ENCODE results near the gene KRTAP4-16.
"Not testable (repeated sequence)": the region's sequence is repeated elsewhere in the genome, so short reads cannot be mapped to it uniquely, and the experiment has no call there.

KRTAP4-16 gene

DNA sequence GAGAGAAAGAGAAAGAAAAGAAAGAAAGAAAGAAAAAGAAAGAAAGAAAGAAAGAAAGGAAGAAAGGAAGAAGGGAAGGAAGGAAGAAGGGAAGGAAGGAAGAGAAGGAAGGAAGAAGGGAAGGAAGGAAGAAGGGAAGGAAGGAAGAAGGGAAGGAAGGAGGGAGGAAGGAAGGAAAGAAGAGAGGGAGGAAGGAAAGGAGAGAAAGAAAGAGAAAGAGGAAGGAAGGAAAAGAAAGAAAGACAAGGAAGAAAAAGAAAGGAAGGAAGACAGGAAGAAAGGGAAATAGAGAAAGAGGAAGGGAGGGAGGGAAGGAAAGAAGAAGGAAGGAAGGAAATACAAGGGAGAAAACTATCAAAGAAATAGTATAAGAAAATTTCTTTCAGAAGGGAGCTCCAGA lies 25.2 kb downstream of the KRTAP4-16 start:
- no peak for DNase-seq (ENCODE audit: low read depth in 2 of 3, low spot score in 1 of 3)

DNA sequence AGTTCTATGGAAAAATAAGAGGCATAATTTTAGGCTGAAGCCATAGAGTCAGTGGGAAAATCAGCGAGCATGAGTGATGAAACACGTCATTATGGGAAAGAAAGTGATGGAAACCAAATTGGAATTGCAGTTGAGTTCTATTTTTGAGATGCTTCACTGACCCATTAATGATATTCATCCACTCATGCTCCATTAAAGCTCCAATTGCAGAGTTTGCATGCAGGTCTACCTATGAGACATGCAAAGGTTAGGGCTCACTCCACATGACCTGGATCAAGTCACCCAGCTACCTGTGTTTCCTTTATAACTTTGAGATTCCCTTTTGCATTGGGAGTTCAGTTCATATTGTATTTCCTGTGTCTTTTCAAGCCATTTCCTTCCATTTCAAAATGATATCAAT lies 28.3 kb downstream of the KRTAP4-16 start:
- DNase-seq (ENCODE audit: low read depth in 2 of 3, low spot score in 1 of 3): no peak

DNA sequence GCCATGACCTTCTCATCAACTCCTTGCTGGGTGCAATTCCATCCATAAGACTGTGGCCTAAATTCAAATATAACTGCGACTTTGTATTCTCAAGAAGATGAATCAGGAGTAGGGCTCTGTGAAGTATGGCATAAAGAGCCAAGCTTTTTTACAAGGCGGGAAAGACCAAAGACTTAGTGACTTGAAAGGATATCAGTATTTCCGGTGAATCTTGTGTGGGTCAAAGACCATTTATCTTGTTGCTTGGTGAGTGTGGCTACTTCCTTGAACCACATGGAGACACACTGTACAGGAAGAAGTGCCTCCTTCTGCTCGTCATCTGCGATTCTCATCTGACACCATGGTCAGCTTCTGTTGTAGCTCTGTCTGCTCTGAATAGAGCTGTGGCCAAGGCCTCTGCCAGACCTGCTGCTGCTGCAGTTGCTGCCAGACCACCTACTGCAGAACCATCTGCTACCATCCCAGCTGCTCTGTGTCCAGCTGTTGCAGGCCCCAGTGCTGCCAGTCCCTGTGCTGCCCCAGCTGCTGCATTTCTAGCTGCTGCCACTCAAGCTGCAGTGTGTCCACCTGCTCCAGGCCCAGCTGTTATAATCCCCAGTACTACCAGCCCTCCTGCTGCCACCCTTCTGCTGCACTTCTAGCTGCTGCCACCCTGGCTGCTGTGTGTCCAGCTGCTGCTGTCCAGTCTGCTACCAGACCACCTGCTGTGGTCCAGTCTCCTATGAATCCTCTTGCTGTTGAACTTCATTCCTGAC lies 30.2 kb downstream of the KRTAP4-16 start:
- DNase-seq (ENCODE audit: low read depth in 2 of 3, low spot score in 1 of 3): no peak

DNA sequence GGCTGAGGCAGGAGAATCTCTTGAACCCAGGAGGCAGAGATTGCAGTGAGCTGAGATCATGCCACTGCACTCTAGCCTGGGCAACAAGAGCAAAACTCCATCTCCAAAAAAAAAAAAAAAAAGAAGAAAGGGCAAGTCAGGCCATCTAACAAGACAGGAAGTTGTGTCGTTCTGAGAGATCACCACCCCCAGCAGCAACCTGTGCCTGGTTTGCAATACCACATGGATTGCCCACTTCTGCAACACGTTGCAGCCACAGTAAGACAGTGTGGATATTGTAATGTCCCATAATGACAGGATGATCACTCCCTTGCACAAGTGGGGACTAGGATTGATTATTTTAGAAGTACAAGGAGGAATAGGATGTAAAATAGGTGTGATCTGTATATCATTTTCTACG lies 33.0 kb downstream of the KRTAP4-16 start:
- no peak for DNase-seq (ENCODE audit: low read depth in 2 of 3, low spot score in 1 of 3)

DNA sequence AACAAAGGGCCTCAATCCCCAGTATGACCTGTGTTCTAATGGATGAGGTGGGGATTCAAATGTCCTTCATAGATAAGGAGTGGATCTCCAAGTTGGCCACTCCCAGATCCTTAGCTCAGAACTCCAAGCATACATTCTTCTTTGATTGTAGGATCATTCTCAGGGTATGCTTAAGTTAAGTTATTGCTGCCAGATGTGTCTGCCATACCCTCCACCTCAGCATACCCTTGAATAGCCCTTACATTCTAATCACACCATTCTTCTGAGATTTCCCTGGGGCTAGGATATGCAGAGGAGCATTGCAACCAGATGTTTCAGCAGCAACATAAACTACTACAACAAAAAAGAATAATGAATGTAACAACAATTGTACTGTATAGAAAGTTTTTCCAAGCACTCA lies 34.7 kb downstream of the KRTAP4-16 start:
- DNase-seq (ENCODE audit: low read depth in 2 of 3, low spot score in 1 of 3): no peak

DNA sequence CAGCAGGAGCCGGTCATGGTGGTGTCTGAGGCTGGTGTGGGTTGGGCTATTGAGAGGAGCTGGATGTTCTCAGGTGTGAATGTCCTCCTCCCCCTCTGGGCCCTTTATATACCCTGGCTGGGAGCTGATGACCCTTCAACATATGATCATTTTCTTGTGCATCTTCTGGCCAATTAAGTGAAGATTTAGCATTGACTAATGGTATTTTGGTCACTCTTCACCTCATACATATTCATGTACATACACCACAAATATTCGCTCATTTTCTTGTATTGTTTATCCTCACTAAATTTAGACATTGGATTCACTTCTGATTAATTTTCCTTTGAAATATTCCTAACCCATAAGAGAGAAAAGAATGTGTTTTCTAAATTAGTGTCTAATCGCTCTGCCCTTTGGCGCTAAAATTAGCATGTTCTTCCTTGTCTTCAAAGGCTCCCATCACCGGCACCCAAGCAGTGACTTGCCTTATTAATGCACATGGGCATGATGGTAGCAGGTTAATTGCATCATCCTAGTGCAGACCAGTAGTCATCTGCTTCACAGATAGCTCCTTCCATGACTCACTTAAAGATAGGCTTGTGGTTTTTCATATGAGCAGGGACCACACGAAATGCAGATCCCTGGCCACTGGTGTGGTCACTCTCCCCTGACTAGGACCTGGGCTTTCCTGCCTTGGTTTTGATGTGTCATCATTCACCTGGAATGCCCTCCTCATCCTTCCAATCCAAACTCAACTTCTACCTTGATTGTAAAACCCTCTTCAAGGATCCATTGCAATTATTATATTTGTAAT lies 36.0 kb downstream of the KRTAP4-16 start, which contains the start of gene KRTAP2-4:
Gene KRTAP2-4 (minus strand): TSS at position 51 of the 796 bp plus-strand sequence. CDS start 34 bp downstream, at position 17.
- no peak for DNase-seq (ENCODE audit: low read depth in 2 of 3, low spot score in 1 of 3)

DNA sequence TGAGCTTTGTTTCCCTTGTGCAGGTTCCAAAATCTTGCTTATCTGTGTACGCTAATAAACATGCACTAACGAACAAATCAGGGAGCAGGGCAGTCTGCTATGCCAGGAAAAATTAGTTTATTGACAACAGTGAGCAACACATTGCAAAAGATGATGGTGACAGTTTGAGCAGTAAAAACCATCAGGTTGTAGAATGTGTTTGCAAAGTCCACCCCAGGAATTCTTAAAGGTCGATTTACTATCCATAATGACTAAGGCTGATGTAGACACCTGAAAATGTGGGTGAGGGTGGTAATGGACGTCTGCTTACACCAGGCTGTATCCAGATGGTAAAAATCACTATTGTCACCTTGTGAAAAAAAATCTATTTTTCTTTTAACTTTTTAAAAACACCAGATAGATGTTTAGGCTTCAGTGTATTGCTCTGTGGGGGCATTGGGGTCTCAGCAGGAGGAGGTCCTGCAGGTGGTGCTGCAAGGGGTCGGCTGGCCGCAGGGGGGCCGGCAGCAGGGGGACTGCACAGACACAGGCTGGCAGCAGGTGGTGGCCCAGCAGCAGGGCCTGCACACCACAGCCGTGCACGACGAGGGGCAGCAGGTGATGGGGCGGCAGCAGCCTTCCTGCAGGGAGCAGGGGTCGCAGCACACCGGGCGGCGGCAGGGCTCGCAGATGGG lies 36.9 kb downstream of the KRTAP4-16 start:
- DNase-seq (ENCODE audit: low read depth in 2 of 3, low spot score in 1 of 3): not testable (repeated sequence)

DNA sequence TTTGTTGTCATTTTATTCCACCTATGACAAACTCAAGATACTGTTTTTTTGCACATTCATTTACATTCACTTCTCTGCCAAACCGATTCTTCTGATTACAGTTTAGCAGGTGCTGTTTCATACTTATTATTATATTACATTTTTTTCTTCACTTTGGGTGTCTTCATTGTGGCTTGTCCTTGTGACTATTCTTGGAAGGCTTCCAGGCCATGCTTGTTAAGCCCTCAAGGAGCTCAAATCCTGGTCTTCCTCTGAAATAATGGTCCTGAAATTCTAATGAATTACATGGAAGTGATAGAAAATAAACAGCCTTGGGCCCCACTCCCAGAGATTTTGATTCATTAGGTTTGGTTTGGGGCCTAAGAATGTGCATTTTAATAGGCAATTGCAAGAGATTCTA lies 37.7 kb downstream of the KRTAP4-16 start:
- DNase-seq (ENCODE audit: low read depth in 2 of 3, low spot score in 1 of 3): no peak

DNA sequence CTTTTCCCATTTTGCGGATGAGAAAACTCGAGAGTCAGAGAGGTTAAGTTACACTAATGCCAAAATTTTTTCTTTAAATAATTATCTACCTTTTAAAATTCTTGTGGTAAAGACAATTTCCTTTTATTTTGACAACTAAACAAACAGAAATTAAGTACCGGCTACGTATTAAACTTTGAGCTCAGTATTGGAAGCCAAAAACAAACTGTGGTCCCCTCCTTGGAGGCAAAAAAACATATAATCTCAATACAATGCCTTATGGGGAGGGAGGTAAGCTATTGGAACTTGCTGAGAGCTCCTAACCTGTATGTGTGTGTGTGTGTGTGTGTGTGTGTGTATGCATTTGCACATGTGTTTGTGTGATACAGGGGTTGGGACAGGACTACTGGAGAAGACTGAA lies 38.6 kb downstream of the KRTAP4-16 start:
- DNase-seq (ENCODE audit: low read depth in 2 of 3, low spot score in 1 of 3): no peak

DNA sequence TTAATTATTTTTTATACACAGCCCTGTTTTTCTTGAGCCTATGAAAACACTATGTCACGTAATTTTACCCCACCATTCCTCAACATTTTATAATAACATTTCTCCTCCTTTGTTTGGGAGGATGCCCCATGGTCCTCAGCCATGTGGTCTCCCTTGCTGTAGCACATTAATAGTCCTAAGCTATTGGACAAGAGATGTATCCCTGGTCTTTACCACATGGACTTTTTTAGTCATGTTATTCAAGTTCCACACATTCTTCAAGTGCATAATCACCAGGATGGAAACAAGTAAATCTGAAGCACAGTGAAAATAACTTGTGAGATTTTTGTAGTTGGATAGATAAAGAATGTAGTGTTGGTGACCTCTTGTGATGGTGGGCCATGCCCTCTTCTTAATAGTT lies 40.0 kb downstream of the KRTAP4-16 start:
- no peak for DNase-seq (ENCODE audit: low read depth in 2 of 3, low spot score in 1 of 3)

DNA sequence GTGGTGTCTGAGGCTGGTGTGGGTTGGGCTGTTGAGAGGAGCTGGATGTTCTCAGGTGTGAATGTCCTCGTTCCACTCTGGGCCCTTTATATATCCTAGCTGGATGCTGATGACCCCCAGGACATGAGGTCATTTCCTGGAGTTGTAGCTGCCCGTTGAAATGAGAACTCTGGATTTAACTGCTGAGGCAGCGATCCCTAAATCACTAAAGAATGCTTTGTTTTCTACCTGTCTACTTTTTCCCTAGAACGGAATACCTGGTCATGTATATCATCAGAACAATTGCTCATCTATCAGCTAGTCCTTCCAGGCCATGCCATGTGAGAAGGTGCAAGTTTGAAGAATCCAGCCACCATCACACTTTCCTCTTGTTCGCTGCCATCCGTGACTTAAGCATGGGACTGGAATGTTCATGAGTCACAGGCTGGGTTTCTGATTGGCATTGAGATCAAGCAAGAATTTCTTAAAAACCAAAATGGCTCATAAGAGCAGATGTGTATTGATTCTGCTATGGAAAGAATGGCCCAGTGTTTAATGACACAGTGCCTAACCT lies 41.9 kb downstream of the KRTAP4-16 start, which contains the start of gene KRTAP2-3:
Gene KRTAP2-3 (minus strand): TSS at position 63 of the 553 bp plus-strand sequence. CDS start 64 bp downstream, outside the sequence.
- DNase-seq (ENCODE audit: low read depth in 2 of 3, low spot score in 1 of 3): no peak

DNA sequence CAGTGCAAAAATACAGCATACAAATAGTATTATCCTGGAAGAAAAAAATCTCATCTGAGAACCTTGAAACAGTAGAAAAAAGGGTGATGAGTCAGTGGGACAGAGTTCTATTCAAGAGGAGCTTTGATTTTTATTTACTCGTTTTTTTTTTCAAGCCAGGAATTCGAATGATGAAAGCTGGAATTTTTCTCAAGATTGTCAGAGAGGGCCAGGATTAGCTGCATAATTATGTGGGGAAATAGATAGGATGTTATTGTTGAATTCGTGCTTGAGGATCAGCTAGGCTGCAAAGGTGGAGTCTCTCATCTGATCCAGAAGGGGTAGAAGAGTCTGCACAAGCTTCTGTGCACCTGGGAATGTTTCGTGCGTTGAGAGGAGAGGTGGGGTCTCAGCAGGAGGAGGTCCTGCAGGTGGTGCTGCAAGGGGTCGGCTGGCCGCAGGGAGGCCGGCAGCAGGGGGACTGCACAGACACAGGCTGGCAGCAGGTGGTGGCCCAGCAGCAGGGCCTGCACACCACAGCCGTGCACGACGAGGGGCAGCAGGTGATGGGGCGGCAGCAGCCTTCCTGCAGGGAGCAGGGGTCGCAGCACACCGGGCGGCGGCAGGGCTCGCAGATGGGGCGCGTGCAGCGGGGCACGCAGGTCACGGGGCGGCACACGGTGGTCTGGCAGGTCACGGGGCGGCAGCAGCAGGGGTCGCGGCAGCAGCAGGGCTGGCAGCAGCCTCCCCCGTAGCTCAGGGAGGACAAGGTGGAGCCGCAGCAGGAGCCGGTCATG lies 42.5 kb downstream of the KRTAP4-16 start:
- DNase-seq (ENCODE audit: low read depth in 2 of 3, low spot score in 1 of 3): not testable (repeated sequence)

DNA sequence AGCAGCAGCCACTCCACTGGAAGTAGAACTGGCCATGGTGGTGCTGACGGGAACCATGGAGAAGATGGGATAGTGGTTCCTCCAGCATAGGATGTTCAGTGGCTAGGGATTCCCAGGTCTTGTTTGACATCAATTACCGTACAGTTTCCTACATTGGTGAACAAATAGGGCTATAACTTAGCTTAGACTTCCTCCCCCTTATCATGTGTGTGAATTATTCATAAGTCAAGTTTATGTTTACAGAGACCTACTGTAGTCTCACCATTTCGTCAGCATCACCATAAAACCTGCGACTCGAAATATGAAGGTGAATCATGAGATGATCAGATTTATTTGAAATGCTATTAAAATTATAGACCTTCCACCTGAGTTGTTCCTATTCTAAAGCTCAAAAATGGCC lies 43.3 kb downstream of the KRTAP4-16 start:
- DNase-seq (ENCODE audit: low read depth in 2 of 3, low spot score in 1 of 3): no peak

DNA sequence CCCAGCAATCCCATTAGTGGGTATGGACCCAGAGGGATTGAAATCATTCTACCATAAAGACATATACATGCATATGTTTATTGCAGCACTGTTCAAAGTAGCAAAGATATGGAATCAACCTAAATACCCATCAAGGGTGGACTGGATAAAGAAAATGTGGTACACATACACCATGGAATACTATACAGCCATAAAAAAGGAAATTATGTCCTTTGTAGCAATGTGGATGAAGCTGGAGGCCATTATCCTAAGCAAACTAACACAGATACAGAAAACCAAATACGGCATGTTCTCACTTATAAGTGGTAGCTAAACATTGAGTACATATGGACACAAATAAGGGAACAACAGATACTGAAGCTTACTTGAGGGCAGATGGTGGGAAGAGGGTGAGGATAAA lies 44.5 kb downstream of the KRTAP4-16 start:
- no peak for DNase-seq (ENCODE audit: low read depth in 2 of 3, low spot score in 1 of 3)

DNA sequence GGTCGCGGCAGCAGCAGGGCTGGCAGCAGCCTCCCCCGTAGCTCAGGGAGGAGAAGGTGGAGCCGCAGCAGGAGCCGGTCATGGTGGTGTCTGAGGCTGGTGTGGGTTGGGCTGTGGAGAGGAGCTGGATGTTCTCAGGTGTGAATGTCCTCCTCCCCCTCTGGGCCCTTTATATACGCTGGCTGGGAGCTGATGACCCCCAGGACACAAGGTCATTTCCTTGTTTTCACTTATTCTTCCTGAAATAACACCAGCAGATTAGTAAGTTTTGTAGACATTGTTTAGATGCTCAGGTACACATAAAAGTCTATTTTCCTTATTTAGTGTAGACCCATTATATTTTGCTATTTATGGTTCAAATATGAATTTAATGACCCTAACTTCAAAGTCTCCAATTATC lies 46.9 kb downstream of the KRTAP4-16 start, which contains the start of gene KRTAP2-2:
Gene KRTAP2-2 (minus strand): TSS at position 101 of the 400 bp plus-strand sequence. CDS start 19 bp downstream, at position 82.
- DNase-seq (ENCODE audit: low read depth in 2 of 3, low spot score in 1 of 3): not testable (repeated sequence)

DNA sequence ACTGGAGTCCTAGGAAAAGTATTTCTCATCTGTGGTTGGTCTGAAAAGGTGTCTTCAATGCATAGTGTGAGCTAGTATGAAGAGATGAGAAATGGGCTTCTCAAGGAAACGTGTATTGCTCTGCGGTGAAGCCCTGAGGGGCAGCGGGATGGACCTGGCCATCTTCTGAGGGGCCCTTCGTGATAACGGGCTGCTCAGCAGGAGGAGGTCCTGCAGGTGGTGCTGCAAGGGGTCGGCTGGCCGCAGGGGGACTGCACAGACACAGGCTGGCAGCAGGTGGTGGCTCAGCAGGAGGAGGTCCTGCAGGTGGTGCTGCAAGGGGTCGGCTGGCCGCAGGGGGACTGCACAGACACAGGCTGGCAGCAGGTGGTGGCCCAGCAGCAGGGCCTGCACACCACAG lies 47.5 kb downstream of the KRTAP4-16 start:
- not testable (repeated sequence) for DNase-seq (ENCODE audit: low read depth in 2 of 3, low spot score in 1 of 3)

DNA sequence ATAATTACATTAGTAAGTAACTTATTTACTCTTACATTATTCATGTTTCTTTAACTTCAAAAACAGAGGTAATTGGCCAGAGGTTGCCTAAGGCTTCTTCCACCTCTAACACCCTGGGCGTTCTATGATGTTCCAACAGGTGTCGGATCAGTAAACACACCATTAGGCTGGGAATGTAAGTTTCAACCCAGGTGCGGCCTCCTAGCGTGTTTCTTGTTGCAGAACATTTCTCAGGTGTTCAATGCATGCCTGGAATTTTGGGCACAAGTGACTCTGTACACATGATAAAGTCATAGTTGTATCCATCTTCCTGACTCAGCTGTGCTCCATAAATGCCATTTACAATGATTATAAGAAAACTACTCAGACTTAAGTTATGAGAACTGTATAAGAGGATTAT lies 48.0 kb downstream of the KRTAP4-16 start:
- DNase-seq (ENCODE audit: low read depth in 2 of 3, low spot score in 1 of 3): no peak

DNA sequence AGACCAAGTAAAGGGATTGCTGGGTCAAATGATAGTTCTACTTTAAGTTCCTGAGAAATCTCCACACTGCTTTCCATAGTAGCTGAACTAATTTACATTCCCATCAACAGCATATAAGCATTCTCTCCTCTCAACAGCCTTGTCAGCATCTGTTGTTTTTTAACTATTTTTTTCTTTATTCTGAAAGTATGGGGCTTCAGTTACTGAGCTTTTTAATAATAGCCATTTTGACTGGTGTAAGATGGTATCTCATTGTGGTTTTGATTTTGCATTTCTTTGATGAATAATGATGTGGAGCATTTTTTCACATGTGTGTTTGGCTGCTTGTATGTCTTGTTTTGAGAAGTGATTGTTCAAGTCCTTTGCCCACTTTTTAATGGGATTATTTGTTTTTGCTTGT lies 49.4 kb downstream of the KRTAP4-16 start:
- DNase-seq (ENCODE audit: low read depth in 2 of 3, low spot score in 1 of 3): no peak
